RPMI8226 (cell line): ENCODE results near the gene PLCL2.
"Not testable (repeated sequence)": the region's sequence is repeated elsewhere in the genome, so short reads cannot be mapped to it uniquely, and the experiment has no call there.

Experiments
- DNase-seq: peaks from one replicate; pipeline ENCODE4 v3.0.0-alpha.2; 2015

The PLCL2 gene

DNA sequence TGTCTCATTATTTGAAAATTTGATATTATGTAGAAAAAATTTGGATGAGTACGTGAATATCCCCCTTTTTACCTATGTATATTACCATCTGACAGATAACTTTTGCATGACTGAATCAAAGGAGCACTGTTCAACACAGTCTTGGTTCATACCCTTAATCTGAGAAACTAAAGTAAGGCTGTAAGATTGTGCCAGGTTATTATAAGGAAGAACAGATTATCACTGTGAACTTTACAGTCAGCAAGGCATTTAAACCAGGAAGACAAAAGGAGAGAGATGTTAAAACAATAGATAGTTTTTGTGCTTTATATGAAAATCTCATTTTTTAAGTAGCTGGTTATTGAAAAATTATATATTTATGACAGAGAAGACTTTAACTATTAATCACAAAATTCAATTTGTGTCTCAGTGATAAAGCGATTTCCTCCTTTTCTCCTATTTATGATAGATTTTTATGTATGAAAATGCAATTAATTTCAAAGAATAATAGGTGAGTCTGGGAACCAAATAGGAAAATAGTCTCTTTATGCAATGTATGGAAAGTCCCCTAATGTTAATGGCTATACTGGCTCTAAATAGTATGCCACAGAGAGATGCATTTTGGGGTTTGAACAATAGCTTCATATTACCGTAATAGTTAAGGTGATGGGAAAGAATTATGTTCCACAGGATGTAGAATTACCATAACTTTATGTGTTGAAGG, 33.4 kb downstream of the PLCL2 start:
- DNase-seq, result no peak

DNA sequence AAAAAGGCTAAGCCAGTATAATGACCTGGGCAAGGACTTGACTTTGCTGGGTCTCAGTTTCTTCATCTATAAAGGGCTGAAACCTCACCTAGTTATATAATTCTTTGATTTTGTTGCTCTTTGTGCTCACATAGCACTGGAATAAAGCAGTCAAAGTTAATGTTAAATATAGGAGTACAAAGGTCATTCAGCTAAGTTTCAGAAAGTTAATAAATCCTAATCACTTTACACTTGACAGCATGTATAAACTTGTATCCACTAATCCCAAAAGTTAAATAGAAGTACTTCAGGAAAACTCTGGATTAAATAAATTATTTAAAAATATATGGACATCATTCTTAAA, 33.9 kb downstream of the PLCL2 start:
- DNase-seq, result no peak

DNA sequence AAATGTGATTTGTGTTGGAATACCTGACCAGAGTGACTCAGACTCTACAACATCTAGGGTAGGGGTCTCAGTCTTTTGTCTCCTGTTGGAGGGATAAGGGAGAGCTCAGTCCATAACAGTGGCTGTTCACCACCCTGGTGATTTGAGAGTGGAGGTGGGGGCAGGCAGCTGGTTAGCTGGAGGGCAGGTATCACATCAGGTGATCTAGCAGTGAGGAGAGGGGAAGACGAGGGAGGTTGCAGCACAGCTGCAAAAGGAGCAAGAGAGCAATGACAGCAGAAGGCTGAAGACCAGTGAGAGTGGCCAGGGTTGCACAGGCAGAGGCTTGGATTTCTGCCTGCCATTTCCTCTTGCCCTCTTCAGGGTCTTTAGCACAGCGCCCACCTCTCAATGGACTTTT, 38.4 kb downstream of the PLCL2 start:
- DNase-seq, result no peak

DNA sequence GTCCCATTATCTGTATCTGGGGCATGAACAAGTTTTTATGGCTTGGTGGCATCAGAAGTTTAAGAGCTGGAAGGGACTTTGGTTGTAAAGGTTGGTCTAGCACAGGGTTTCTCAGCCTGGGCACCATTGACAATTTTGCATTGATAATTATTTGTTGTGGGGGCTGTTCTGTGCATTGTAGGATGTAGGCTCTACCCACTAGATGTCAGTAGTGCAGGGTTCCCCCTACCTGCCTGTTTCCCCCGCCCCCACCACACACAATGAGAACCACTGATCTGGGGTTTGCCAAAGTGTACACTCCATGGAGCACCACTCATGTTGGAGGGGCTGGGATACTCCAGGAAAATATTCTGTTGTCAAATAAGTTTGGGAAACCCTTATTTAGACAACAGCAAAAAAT, 42.7 kb downstream of the PLCL2 start:
- DNase-seq, result no peak

DNA sequence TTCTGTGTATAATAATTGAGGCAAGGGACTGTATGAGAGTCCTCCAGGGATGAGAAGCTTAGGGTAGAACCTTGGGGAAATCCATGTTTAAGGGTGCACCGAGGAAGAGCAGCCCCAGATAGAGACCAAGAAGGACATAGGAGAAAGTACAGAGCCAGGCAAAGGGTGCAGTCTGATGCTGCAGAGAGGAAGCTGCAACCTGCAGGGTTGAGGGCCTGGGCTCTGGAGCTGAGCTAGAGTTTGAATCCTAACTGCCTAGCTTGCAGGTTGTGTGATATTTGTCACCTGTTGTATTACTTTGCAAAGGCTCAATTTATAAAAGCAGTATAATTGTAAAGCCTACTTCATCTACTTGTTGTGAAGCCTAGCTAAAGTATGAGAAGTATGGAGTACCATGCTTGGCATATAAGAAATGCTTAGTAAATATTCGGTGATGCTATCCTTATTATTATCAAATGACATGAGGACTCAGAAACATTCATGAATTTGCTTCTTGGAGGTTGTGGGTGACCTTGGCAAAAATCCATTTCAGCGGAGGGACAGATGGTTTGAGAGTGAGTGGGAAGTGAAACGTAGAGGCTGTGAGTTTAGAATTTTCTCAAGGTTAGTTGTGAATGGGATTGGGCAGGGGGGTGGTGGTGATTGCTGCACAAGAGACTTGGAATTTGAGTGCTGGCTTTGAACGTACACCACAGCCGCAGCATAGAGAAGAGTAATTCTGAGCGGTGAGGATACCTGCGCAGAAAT, 43.8 kb downstream of the PLCL2 start:
- peak; percentile 87 for DNase-seq

DNA sequence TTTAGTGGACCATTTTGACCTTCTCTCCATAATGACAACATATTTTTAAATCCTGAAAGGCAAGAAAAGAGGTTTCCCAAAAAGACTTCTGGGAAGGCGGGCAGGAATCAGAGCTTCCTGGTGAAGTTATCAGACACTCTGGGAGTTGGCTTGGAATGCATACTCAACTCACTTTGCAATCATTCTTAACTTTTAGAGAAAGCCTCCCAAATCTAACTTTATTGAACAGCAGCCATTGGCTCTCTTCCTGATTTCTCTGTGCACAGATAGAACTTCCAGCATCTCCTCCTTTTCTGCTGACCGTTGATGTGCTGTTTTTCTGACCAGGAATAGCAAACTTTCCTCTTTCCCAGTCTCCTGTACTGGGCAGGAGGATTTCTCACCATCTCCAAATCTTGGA, 44.6 kb downstream of the PLCL2 start:
- DNase-seq, result no peak

DNA sequence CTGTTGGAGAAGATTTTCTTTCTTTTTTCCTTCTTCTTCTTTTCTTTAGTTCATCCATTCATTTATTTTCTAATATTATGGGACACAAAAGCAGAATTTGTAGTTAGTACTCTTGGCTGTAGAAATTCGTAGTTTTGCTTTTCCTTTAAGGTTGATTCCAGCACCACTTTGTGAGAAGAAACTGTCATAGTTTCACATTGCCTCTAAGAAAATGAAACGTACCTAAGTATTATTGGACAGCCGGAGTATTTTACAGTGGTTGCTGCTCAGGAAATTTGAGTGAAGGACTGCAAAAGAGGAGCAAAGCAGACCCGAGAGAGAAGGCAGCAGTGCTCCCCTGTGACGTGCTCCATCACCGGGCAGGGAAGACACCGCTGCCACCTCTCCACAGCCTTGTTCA, 48.1 kb downstream of the PLCL2 start:
- no peak for DNase-seq

DNA sequence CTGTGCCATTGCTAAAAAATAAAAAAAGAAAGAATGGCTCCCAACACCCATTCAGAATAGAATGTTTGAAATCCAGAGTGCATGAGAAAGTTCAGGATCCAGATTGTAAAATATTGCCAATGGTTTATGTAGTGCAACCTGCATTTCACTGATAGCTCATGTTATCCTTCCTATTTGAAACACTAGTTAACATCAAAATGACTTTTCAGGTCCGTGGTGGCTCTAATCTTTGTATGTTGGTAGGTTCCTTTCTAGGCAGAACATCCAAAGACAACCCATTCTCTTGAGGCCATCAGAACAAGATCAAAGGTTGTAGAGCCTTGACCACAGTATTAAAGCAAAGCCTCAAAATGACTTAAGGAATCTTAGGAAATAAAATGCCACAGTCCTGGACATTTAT, 51.0 kb downstream of the PLCL2 start:
- no peak for DNase-seq

DNA sequence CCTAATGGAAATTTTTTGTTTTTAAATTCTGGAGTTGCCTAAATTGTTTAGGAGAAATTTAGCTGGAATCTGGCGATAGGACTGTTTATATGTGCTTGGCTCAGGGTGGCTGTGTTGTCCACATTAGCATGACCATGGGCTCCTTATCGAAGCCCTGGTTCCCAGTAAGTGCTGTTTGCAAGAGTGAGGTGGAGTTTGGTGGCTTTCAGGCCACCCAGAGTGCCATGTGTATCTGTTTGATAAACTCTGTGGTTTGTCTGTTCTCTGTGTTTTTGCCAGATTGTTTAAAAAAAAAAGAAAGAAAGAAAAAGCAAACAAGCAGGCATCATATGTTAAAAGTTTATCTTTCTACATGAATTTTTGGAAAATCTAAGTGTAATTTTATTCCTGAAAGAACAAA, 51.5 kb downstream of the PLCL2 start:
- DNase-seq, result no peak

DNA sequence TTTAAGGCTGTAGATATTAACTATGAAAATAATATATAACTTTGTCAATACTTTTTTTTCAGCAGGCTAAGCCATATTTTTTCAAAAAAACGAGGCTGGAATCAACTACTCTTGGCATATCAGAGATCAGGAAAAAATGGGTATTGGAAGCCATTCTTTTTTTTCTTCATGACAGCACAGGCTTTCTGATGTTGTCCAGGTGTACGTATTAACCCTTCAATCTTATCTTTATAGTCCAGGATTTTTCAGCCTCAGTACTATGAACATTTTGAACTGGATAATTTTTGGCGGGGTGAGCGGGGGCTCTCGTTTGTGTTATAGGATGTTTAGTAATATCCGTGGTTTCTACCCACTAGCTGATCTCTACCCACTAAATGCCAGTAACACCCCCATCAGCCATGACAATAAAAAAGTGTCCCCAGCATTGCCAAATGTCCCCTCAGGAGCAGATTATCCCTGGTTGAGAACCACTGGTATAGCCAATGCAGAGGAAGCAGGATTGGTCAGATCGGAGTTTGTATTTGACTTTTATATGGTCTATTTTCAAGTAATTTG, 52.0 kb downstream of the PLCL2 start:
- DNase-seq, result no peak

DNA sequence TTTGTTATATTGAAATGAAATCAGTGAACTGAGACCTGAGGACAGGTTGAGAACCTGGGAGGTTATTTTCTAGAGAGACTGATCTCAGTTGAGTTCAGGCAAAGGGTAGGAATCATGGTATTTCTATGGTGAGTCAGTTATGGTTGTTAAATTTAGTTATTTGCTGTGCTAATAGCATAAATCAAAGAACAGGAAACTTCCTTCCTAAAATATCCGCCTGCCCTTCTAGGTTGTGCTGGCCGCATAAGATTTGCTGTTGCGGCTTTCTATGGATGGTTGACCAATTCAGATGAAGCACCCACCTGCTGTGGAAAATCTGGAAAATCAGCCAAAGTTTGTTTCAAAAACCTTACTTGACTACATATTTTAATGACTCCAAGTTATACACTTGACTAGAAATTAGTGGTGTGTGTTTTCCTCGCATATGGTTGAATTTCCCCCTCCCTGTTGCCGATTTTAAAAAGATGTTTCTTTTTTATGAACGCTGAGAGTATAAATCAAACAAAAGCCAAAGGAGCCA, 52.6 kb downstream of the PLCL2 start:
- no peak for DNase-seq

DNA sequence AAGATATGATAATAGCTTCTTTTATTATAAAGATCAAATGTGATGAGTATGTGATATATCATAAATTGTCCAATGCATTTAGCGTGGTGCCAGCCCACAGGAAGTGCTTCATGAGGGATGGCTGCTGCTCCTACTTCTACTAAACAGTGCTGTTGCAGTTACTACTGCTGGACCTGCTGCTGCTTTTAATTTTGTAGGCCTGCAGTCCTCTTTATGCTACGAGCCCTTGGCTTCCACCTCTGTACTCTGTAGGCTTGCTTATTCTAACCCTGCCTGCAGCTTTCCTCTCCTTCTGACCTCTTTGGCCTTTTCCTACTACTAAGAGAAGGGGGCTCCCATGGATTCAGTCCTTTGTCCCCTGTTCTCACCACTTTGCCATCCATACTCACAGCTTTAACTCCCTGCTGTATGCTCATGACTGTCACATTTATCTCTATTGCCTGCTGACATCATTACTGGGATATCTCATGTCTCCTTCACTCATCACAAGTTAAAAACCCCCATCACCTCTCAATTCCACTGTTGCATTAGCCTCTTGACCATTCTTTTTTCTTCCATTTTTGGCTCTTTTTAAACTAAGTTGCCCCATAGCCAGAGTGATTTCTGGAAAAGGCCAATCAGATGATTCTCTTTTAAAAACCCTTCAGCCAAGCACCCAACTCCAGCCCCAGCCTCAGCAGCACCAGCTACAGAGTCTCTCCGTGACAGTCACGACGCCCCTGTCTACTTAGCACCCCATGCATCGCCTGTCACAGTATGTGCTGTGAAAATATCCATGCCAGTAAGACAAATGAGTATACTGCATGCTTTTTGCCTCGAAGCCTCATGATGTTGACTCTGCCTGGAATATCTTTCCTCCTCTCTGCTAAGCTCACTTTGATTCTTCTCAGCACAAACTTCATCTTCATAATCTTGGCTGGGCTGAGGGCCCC, 56.3 kb downstream of the PLCL2 start:
- no peak for DNase-seq

DNA sequence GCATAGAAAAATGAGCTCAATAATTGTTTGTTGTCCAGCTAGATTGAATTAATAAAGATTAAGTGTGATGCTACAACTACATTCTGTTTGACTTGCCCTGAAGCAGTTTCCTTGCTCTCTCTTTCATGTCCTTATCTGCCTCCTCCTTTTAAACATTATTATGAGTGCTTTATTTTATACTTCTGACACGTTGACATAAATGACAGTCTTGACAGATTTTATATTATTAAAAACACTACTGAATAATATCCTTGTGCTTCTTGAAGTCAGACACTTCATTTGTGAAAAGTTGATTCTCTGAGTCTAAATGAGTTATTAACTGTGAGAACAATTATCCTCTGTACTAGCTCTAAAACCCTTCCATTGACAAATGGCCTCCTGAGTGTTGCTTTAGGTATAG, 58.2 kb downstream of the PLCL2 start:
- no peak for DNase-seq

DNA sequence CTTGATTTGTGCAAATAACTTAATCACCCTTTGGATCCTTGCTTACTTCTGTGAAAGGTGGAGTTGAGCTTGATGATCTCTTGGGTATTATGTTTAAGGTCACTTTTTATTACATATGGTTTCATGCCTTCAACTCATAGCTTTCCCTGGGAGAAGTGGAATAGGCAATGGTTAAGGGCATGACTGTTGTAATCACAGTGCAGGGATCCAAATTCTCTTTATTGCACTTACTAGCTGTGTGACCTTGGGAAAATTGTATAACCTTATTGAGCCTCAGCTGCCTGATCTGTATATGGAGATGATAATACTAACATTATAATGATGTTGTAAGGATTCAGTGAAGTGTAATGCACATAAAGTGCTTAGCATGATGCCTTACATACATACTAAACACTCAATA, 59.1 kb downstream of the PLCL2 start:
- no peak for DNase-seq

DNA sequence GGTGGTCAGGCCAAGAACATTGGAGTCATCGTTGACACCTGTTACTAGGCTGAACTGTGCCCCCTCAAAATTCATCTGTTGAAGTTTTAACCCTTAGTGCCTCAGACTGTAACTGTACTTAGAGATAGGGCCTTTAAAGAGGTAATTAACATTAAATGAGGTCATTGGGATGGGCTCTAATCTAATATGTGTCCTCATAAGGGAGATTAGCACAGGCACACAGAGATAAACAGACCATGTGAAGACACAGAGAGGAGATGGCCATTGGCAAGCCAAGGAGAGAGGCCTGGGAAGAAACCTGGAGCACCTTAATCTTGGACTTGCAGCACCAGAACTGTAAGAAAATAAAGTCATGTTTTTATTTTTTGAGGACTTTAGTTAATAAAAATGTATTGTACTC, 59.6 kb downstream of the PLCL2 start:
- DNase-seq, result no peak

DNA sequence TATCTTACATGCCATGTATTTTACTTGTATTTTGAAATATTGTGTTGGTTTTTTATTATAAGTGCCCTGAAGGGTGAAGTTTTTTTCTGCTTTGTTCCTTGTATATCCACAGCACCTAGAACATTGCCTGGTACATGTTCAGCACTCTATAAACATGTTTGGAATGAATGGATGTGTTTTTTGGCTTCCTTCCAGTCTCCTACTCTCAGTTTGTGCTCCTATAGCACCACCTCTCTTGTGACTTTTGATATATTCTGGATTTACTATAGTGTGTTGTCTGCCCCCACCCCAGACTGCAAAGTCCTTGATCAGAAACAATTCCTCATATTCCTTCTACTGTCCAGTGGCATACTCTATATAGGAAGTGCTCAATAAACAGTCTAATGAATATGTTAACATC, 60.6 kb downstream of the PLCL2 start:
- no peak for DNase-seq

DNA sequence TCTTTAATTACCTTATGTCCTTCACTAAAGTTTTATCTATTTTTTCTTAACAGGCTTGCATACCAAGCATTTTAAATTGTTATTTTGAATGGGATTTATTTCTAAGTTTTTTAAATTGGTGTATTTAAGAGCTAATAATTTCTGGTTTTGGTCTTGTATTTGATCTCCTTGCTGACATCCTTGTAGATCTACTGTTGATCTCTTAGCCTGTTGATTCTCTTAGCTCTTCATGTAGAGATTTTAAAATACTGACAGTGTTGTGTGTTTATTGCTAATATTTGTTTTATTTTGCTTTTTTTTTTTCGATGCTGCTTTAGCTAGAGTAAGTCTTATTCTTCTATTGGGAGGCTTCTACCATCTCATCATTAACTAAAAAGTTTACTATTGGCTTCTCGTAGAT, 65.5 kb downstream of the PLCL2 start:
- DNase-seq, result no peak

DNA sequence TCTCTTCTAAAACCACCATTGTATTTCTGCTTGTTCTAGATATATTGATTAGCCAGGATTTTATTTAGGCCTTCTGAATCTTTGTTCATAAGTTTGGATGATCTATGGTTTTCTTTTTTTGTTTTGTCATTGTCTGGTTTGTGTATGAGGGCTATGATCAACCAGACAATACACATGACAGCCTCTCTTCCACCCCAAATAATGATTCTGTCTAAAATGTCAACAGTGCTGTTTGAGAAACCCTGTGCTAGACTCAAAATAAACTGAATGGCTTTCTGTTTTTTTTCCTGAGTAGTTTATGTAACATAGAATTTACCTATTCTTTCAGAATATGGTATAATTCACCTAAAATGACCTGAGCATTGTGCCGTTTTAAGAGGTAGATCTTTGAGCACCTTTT, 66.1 kb downstream of the PLCL2 start:
- DNase-seq, result no peak

DNA sequence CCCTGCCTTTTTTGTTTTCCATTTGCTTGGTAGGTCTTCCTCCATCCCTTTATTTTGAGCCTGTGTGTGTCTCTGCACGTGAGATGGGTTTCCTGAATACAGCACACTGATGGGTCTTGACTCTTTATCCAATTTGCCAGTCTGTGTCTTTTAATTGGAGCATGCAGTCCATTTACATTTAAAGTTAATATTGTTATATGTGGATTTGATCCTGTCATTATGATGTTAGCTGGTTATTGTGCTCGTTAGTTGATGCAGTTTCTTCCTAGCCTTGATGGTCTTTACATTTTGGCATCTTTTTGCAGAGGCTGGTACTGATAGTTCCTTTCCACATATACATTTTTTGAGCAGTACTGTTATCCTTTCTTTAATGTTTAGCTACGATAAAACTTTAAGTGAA, 73.1 kb downstream of the PLCL2 start:
- not testable (repeated sequence) for DNase-seq

DNA sequence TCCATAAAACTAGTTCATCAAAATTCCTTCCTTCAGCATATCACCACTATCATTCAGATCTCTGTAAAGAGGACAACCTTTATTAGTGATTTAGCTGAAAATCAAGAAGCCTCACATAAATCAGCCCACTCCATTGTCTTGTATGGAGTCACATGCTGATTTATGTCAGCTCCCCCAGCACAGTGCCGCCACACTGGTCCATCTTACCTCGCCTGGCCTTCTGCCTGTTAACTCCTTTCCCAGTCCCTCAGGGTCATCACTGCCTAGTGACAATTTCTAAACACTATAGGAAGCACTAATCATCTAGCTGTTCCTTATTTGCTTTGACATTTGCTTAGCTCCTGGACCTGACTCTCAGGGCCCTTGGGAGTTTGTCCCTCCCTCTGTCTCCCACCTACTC, 75.4 kb downstream of the PLCL2 start:
- no peak for DNase-seq

DNA sequence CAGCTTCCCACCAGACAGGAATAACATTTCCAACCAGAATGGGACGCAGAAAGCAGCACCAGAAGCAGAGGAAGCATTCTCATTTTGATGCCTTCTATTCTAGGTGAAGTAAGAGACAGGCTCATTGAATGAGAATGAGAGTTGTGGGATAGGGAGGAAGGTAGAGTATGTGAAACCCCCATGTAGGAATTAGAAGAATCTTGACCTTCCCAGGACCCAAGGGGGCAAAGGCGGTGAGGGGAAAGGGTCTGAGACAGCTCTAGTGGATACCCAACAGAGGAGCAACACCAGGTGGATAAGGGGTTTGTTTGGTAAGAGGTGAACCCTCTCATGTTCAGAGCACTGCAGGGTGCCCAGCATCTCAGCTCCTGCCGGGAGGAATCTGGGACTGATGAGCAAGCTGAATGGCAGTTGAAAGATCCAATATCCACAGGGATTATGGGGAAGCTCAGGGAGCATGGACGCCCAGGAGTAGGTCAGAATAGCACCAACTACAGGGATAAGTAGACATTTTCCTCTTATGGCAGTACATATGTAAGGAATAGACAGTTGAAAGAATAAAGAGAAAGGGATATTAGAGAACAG, 77.0 kb downstream of the PLCL2 start:
- no peak for DNase-seq

DNA sequence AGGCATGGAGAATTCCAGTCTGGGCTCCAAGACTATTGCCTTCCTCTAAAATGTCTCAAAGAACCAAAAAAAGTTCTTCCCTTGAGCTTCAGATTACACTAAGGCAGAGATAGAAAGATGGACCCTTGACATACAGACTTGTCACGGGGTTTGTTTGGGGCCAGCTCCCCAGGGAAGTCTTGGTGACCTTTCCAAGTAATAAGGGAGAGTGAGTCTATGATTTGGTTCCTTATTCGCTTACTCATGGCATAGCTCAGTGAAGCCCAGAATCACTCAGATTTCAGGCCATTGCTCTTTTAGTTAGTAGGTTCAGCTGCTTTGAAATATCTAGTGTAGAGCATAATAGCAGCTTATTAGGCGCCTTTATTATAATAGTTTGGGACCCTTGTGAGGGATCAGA, 90.3 kb downstream of the PLCL2 start:
- DNase-seq, result no peak
